GM21515 (cell line): ENCODE results near the gene ETFA.

Source experiments
- ATAC-seq: cut with Tn5 transposase; IDR thresholded peaks from one replicate; pipeline ENCODE4 v1.9.1; 2021; ENCODE audit not compliant: unreplicated experiment

ETFA gene

GRCh38 chr15:76177491-76178040, 133.7 kb downstream of the ETFA start:
- no peak for ATAC-seq

GRCh38 chr15:76176487-76177085, 134.7 kb downstream of the ETFA start:
- ATAC-seq = no peak

DNA sequence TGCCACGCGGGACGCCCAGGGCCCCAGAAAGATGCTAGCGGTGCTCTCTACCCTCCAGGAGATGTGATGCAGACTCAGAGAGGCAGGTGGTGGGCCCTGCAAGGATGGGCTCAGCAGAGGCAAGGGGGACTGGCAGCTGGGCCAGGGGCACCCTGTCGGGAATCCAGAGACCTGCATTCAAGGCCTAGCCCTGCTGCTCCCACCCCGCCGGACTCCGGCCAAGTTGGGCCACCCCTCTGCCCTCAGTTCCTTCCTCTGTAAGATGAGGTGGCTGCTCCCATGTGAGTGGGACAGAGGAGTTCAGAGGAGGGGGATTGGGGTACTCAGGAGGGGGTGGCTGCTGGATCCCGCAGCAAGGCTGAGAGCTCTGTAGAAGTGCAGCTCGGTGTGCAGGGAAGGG, 135.2 kb downstream of the ETFA start:
- no peak for ATAC-seq

- no peak for ATAC-seq
These were observed 135.8 kb downstream of the ETFA start for GRCh38 chr15:76175442-76175841.

DNA sequence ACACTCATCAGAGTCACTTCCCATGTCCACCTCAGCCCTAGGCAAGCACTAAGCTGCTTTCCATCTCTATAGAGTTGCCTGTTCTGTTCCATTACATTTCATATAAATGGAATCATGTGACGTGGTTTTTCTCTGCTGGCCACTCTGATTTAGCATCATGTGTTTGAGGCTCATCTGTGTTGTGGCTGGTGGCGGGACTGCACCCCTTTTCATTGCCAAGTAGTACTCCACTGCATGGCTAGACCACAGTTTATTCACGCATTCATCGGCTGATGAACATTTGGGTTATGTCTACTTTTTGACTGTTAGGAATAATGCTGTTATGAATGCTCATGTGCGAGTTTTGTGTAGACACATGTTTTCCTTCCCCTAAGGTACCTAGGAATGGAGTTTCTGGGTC, 136.6 kb downstream of the ETFA start:
- ATAC-seq = no peak

DNA sequence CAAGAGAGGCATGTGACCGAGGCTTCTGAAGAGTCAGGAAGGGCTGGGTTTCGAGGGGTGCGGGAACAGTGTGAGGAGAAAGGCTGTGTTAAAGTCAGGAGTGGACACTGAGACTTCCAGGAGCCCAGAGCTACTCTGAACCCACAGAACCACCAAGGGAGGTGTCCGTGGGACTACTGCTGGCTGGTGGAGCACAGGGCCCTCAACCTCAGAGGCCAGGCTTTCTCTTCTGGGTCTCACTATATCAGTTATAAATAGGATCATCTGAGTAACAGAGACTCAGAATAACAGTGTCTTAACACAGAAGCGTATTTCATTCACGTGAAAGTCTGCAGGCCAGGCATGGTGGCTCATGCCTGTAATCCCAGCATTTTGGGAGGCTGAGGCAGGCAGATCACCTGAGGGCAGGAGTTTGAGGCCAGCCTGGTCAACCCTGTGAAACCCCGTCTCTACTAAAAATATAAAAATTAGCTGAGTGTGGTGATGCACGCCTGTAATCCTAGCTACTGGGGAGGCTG, 137.9 kb downstream of the ETFA start:
- no peak for ATAC-seq

GRCh38 chr15:76172782-76173181, 138.5 kb downstream of the ETFA start:
- no peak for ATAC-seq

DNA sequence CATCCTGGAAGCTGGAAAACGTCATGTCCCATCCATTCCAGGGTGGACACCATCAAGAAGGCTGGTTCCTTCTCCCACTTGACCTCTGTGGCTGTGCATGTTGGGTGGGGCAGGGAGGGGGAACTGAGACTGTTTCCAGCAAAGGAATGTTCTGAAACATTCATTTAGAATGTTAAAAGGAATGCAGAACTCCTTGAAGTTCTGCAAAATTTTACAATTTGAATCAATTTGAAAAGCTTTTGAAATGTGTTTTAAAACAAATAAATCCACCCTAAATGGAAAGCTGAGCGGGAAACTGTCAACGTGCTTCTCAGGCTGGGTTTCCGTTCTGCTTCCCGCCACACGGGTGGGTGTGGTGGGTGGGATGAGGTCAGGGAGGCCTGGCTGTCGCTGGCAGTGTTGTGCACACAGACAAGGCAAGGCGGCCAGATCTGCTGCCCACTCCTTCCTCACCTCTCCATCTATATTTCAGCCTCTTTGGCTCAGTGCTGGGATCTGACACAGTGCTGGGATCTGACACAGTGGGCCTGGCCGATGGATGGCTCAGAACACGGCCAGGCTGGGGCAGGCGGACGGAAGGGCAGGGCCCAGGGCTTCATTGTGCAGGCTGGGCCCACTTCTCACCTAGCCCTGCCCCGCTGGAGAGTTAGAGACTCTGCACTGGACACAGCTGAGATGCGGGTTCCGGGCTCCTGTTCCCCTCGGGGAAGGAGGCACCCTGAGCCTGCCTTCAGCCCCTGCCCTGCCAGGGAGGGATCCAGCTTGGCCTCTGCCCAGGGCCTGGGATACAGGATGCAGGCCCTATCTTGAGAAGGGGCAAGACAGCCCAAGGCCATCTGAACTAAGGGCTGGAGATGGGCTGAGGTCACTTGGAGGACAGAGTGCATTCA, 141.1 kb downstream of the ETFA start:
- no peak for ATAC-seq

- ATAC-seq = no peak
These were observed 142.3 kb downstream of the ETFA start for GRCh38 chr15:76169018-76169417.

DNA sequence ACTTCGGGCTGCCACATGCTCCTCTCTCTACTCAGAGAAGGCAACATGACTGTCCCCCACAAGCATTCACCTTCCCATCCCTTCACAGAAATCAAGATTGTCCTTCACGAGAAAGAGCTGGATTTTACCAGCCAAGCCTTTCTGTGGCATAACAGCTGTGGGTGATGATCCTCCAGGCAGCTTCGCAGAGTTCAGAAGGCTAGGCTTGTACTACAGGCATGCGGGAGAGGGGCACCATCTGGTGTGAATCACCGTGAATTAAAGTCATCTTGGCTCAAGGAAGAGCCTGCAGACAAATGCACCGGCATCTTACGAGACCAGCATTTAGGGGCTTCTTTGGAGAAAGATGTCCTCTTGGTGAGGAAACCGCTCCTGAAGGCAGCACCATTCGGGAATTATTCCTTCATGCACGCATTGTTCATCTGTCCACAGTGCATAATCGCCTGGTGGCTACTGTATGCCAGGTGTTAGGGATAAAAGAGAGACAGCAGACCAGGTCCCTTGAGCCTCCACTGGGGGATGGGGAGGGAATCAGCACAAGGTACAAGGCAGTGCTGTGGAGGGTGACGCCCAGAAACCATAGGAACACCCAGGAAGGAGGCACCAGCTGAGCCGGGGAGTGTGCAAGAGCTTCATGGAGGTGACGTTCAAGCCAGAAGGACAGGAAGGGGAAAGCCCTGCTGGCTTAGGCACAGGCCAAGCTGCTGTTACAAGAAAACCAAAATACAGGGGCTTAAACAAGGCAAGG, 142.9 kb downstream of the ETFA start:
- ATAC-seq = no peak

GRCh38 chr15:76165951-76166350, 145.3 kb downstream of the ETFA start:
- ATAC-seq = no peak
